HUES64 (cell line): ENCODE data around the gene CCDC60.
"Not testable (repeated sequence)": the region's sequence is repeated elsewhere in the genome, so short reads cannot be mapped to it uniquely, and the experiment has no call there.

ENCODE experiments used
- H3K27ac ChIP-seq: 2 replicates; pipeline ENCODE4 v1.7.0; 2013; ENCODE audit warnings: low read depth, low read length, inconsistent platforms
- H3K27me3 ChIP-seq: 2 replicates; pipeline ENCODE4 v1.6.1; 2013; ENCODE audit warnings: mild to moderate bottlenecking, low read length; ENCODE audit not compliant: insufficient read depth
- H3K36me3 ChIP-seq: 2 replicates; pipeline ENCODE4 v1.6.1; 2013; ENCODE audit warnings: mild to moderate bottlenecking, low read length; ENCODE audit not compliant: insufficient read depth
- H3K4me1 ChIP-seq: 2 replicates; pipeline ENCODE4 v1.6.1; 2013; ENCODE audit warnings: mild to moderate bottlenecking, low read length, moderate library complexity; ENCODE audit not compliant: insufficient read depth
- H3K4me3 ChIP-seq: 2 replicates; pipeline ENCODE4 v1.5.1; 2013; ENCODE audit warnings: mild to moderate bottlenecking, low read length, moderate library complexity
- H3K9ac ChIP-seq: 2 replicates; pipeline ENCODE4 v1.6.1; 2013; ENCODE audit warnings: mild to moderate bottlenecking, low read depth, low read length
- H3K9me3 ChIP-seq: 2 replicates; pipeline ENCODE4 v1.6.1; 2013; ENCODE audit warnings: low read depth, low read length; ENCODE audit not compliant: insufficient read depth
- WGBS: fragments of 150-250, 120-280 bp; methylation state at CpG from one replicate; pipeline ENCODE4 v1.1.7; 2013; ENCODE audit warnings: missing lambda C conversion rate; 5-methylcytosine and 5-hydroxymethylcytosine counted together

CCDC60 gene

DNA sequence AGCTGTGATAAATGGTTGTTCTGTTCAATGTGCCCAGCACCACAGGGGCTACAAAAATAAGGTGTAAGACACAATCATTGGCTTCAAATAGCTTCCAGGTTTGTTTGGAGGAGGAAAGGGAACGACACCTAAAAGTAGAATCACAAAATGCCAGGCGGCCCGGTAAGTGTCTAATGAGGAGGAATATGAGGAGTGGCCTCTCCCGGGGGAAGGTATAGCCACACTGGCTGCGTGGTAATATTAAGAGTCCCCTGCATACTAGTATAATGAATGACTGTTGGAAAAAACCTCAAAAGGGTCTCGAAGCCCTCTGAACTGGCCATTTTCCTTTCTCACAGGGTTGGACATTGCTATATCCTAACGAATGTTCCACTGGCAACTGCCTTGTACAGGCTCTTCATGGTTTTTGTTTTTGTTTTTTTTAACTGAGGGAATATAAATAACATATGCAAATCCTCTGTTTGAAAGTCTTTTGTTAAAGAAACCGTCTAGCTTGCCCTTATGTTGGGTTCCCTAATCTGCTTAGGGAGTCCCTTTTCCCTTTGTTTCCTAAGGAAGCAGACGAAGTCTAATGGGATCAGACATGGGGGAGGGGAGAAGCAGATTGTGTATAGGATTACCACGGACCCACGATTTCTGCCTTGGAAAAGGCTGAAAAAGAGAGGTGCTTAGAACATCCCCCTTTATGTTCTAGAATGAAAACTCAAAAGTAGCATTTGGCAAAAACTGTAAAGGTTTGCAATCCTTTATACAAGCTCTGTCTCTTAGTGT lies 4.2 kb downstream of the CCDC60 start:
- Histone ChIP-seq H3K27ac (no peak overlapping the region), H3K27me3 (peaks cover 69% of the 10 kb centered on the region), H3K4me3 (no peak overlapping the region), H3K4me1 (peaks cover 10% of the 10 kb centered on the region; the same call in 1 of the 2 replicates), H3K36me3 (no peaks in the 10 kb centered on the region), H3K9me3 (no peaks in the 10 kb centered on the region), H3K9ac (no peak overlapping the region)
- WGBS = 46% methylated on average over 11 of the region's 11 CpGs

DNA sequence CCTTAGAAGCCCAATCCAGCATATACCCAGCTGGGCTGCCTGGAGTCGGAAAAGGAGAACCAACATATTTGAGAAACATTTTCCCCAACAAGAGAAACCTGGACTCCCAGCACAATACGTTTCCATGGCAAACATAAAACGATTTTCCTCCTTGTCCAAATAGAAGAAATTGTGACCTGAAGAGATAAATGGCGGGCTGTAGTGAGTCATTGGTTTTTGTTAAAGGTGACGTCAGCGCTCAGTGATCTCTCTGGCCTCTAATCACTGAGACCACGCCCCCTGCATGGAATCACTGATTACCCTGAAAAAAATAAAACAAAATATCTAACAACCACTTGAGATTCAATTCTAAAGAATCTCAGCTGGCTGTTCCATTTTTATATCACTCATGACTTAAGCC lies 6.0 kb downstream of the CCDC60 start:
- H3K9ac ChIP-seq = no peak overlapping the region
- 93% methylated on average over 7 of the region's 7 CpGs for WGBS
- no peaks in the 10 kb centered on the region for H3K9me3 ChIP-seq
- no peak overlapping the region for H3K4me3 ChIP-seq
- peaks cover 57% of the 10 kb centered on the region for H3K27me3 ChIP-seq
- no peak overlapping the region for H3K27ac ChIP-seq
- no peaks in the 10 kb centered on the region for H3K36me3 ChIP-seq
- H3K4me1 ChIP-seq = peaks cover 10% of the 10 kb centered on the region; the same call in 1 of the 2 replicates

DNA sequence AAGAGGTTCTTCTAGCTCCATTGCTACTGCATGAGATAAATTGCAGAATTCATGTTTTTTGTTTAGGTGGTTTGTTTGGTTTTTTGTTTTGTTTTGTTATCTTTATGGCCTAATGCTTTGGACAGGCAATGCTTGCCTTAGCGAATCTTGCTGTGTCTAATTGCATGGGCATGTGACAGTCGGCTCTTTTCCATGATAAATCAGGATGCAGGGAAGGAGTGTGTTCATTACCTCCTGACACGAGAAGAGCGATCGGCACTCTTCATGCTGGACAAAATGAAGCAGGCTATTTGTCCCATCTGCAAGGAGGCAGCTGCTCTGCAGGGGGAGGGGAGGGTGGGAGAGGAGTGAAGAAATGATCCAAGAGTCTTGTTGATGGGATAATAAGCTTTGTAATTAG lies 6.5 kb downstream of the CCDC60 start:
- no peak overlapping the region for H3K4me3 ChIP-seq
- peaks cover 57% of the 10 kb centered on the region for H3K27me3 ChIP-seq
- H3K9ac ChIP-seq = no peak overlapping the region
- H3K27ac ChIP-seq = no peak overlapping the region
- H3K9me3 ChIP-seq = no peaks in the 10 kb centered on the region
- WGBS = 95% methylated on average over 5 of the region's 5 CpGs
- no peaks in the 10 kb centered on the region for H3K36me3 ChIP-seq
- peaks cover 10% of the 10 kb centered on the region; the same call in 1 of the 2 replicates for H3K4me1 ChIP-seq

DNA sequence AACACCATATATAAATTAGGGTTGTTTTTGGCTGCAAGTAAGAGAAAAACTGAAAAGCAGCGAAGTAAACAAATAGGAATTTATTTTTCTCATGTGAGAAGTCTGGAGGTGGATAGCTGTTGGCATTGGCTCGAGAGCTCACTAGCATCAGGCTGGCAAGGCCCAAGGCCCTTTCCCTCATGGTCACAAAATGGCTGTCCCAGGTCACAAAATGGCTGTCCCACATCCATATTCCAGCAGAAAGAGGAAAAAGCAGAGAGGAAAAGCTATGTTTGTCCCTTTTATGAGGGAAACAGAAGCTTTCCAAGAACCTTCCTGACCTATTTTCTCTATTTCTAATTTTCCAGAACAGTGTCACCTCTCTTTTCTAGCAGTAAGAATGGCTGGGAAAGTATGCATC lies 7.5 kb downstream of the CCDC60 start:
- no peaks in the 10 kb centered on the region for H3K36me3 ChIP-seq
- peaks cover 10% of the 10 kb centered on the region; the same call in 1 of the 2 replicates for H3K4me1 ChIP-seq
- H3K27me3 ChIP-seq = peaks cover 47% of the 10 kb centered on the region
- no peaks in the 10 kb centered on the region for H3K9me3 ChIP-seq
- H3K9ac ChIP-seq = no peak overlapping the region
- no peak overlapping the region for H3K27ac ChIP-seq
- WGBS = 96% methylated on average over 2 of the region's 2 CpGs
- no peak overlapping the region for H3K4me3 ChIP-seq

DNA sequence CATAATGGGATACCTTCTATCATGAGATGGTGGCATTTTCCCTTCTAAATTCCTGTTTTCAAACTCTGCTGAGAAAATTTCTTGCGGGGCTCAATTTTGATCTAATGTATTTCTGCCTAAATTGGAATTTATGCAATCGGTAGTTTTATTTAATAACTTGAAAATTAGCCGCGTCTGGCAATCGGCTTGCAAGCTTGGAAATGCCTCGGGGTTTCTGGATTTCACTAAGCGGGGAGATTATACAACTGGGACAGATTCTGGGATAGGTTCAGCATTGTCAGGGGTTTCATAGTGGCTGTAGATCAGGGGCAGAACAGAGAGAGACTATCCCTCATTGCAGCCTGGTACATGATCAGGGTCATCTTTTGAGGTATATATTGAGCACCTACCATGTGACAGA lies 8.6 kb downstream of the CCDC60 start:
- no peaks in the 10 kb centered on the region for H3K36me3 ChIP-seq
- H3K27ac ChIP-seq = no peak overlapping the region
- no peak overlapping the region for H3K9ac ChIP-seq
- no peaks in the 10 kb centered on the region for H3K9me3 ChIP-seq
- peaks cover 7% of the 10 kb centered on the region; the same call in 1 of the 2 replicates for H3K4me1 ChIP-seq
- WGBS = 98% methylated on average over 7 of the region's 7 CpGs
- H3K4me3 ChIP-seq = no peak overlapping the region
- H3K27me3 ChIP-seq = peaks cover 36% of the 10 kb centered on the region

DNA sequence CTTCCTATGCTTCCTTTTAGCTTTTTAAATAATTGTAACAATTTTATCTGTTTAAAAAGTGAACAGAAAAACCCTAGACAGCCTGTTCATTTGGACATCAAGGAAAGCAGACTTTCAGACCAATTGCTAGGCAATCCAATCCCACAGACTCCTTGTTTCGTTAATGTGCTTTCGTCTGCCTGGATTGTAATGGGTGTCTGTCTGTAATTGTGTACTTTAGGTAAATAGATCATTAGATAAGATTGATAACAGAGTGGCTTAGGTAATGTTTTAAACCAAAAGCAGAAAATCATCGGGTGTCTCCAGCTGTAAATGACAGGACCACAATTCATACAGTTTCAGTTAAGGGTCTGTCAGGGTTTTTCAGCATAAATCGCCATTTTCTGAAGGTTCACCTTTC lies 19.6 kb downstream of the CCDC60 start:
- peaks cover 30% of the 10 kb centered on the region for H3K9me3 ChIP-seq
- WGBS = 86% methylated on average over 4 of the region's 4 CpGs

DNA sequence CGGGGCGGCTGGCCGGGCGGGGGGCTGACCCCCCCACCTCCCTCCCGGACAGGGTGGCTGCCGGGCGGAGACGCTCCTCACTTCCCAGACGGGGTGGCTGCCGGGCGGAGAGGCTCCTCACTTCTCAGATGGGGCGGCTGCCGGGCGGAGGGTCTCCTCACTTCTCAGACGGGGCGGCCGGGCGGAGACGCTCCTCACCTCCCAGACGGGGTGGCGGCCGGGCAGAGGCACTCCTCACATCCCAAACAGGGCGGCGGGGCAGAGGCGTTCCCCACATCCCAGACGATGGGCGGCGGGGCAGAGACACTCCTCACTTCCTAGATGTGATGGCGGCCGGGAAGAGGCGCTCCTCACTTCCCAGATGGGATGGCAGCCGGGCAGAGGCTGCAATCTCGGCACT lies 25.8 kb downstream of the CCDC60 start:
- Histone ChIP-seq H3K4me1 (peaks cover 20% of the 10 kb centered on the region), H3K9me3 (peaks cover 23% of the 10 kb centered on the region; the same call in 1 of the 2 replicates)
- H3K27ac ChIP-seq, H3K9ac ChIP-seq, H3K36me3 ChIP-seq, H3K4me3 ChIP-seq, H3K27me3 ChIP-seq: not testable (repeated sequence)
- WGBS = 97% methylated on average over 22 of the region's 33 CpGs

More for the DNA sequence above, 19.6 kb downstream of the CCDC60 start:
- no peaks in the 10 kb centered on the region for H3K27me3 ChIP-seq
- H3K4me1 ChIP-seq = no peaks in the 10 kb centered on the region
- H3K27ac ChIP-seq = no peak overlapping the region
- no peak overlapping the region for H3K9ac ChIP-seq
- H3K4me3 ChIP-seq = no peak overlapping the region
- no peaks in the 10 kb centered on the region for H3K36me3 ChIP-seq

DNA sequence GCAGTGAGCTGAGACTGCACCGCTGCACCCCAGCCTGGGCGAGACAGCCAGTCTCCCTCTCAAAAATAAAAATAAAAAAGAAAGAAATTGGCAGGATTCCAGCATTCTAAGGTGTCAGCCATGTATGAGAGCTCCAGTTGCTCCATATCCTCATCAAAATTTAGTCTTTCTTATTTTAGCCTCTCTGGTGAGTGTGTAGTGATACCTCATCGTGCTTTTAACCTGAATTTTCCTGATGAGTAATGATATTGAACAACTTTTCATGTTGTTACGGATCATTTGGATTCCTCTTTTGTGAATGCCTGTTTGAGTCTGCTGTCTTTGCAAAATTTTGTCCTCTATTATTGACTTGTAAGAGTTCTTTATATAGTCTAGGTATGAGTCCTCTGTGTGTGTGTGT lies 28.5 kb downstream of the CCDC60 start:
- H3K9ac ChIP-seq = peak overlapping the region; percentile 2; the same call in 1 of the 2 replicates
- H3K4me3 ChIP-seq = no peak overlapping the region
- H3K9me3 ChIP-seq = peaks cover 12% of the 10 kb centered on the region; the same call in 1 of the 2 replicates
- H3K36me3 ChIP-seq = no peaks in the 10 kb centered on the region
- H3K27me3 ChIP-seq = no peaks in the 10 kb centered on the region
- peaks cover 22% of the 10 kb centered on the region for H3K4me1 ChIP-seq
- 94% methylated on average over 4 of the region's 4 CpGs for WGBS
- peak overlapping the region; percentile 34; the same call in 1 of the 2 replicates for H3K27ac ChIP-seq

DNA sequence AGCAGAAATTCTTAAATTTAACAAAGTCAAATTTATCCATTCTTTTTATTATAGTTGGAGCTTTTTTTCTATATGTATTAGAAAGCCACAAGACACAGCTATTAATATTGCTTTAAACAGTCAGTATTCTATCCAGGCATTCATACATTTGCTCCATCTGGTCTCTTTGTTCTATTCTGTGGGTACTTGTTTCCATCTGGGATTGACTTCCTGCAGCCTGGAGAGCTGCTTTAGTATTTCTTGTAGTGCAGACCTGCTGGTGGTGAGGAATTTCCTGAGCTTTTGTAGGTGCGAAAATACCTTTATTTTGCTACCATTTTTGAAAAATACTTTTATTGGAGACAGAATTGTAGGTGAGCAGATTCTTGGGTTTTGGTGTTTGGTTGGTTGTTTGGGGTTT lies 29.0 kb downstream of the CCDC60 start:
- H3K27me3 ChIP-seq = no peaks in the 10 kb centered on the region
- no CpG with 5 or more reads among the region's 1 CpG for WGBS
- no peak overlapping the region; the same call in 1 of the 2 replicates for H3K4me3 ChIP-seq
- H3K4me1 ChIP-seq = peaks cover 25% of the 10 kb centered on the region
- H3K36me3 ChIP-seq = no peaks in the 10 kb centered on the region
- H3K27ac ChIP-seq = peak overlapping the region; percentile 53
- H3K9me3 ChIP-seq = peaks cover 8% of the 10 kb centered on the region; the same call in 1 of the 2 replicates
- peak overlapping the region; percentile 51; the same call in 1 of the 2 replicates for H3K9ac ChIP-seq

DNA sequence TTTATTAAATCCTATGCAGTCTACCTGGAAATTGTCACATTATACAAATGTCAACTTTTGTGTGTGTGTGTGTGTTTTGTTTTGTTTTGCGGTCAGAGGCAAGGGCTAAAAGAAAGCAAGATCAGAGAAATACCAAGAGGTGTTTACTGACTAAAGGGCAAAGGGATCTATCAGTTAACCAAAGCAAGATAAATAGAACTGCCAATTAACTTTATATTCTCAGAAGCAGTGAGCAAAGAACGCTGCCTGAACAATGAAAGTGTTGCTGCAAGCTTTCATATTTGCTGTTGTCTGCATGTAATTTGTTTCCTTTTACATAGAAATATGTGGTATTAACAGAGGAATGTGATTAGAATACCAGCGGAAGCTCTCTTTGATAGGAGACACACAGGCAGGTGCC lies 30.9 kb downstream of the CCDC60 start:
- peaks cover 42% of the 10 kb centered on the region for H3K4me1 ChIP-seq
- H3K9me3 ChIP-seq = peaks cover 5% of the 10 kb centered on the region; the same call in 1 of the 2 replicates
- H3K36me3 ChIP-seq = no peaks in the 10 kb centered on the region
- 84% methylated on average over 3 of the region's 3 CpGs for WGBS
- no peaks in the 10 kb centered on the region for H3K27me3 ChIP-seq
- H3K4me3 ChIP-seq = no peak overlapping the region
- no peak overlapping the region for H3K9ac ChIP-seq
- no peak overlapping the region for H3K27ac ChIP-seq

DNA sequence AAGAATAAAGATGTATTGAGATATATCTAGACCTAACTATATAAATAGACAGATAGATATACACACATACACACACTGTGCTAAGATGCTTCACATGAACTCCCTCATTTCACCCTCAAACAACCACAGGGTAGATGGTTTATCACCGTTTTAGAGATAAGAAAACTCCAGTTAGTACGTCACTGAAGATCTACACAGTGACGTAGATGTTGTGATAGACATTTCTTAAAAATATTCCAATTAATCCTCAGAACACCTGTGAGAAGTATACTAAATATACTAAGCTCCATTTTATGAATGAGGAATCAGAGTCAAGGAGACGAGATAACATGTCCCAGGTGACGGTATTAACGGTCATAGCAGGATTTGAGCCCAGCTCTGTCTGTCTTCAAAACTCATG lies 31.5 kb downstream of the CCDC60 start:
- H3K9me3 ChIP-seq = peaks cover 5% of the 10 kb centered on the region; the same call in 1 of the 2 replicates
- over 99% methylated on average over 4 of the region's 6 CpGs for whole genome bisulfite sequencing
- no peak overlapping the region for H3K4me3 ChIP-seq
- H3K9ac ChIP-seq = no peak overlapping the region
- no peaks in the 10 kb centered on the region for H3K27me3 ChIP-seq
- peaks cover 42% of the 10 kb centered on the region for H3K4me1 ChIP-seq
- H3K36me3 ChIP-seq = no peaks in the 10 kb centered on the region
- no peak overlapping the region for H3K27ac ChIP-seq
